MM.1S (cell line): Measurements from ENCODE around the gene INSIG2.

ENCODE experiments used
- DNase-seq: peaks from one replicate; pipeline ENCODE4 v3.0.0-alpha.2; 2015
- H2AFZ ChIP-seq: fragments of 300-600 bp; sonication (generic); 2 replicates; pipeline ENCODE4 v1.6.0; 2016; ENCODE audit warnings: antibody characterized with exemption, low read length
- H3F3A ChIP-seq: fragments of 300-600 bp; sonication (generic); 2 replicates; pipeline ENCODE4 v1.6.1; 2016; ENCODE audit warnings: mild to moderate bottlenecking, antibody characterized with exemption, low read length, moderate library complexity, mixed read lengths; ENCODE audit not compliant: insufficient read depth
- H3K27ac ChIP-seq: fragments of 300-600 bp; sonication (generic); 2 replicates; pipeline ENCODE4 v1.5.1; 2016; ENCODE audit warnings: mild to moderate bottlenecking, low read length
- H3K27me3 ChIP-seq: fragments of 300-600 bp; sonication (generic); replicated peaks from 2 replicates; pipeline ENCODE4 v1.6.0; 2016; ENCODE audit warnings: low read length; ENCODE audit not compliant: insufficient read depth
- H3K36me3 ChIP-seq: fragments of 300-600 bp; sonication (generic); replicated peaks from 2 replicates; pipeline ENCODE4 v1.6.1; 2016; ENCODE audit warnings: mild to moderate bottlenecking, low read length, mixed read lengths; ENCODE audit not compliant: insufficient read depth
- H3K4me1 ChIP-seq: fragments of 300-600 bp; sonication (generic); 2 replicates; pipeline ENCODE4 v1.6.1; 2016; ENCODE audit warnings: low read length, mixed read lengths
- H3K4me2 ChIP-seq: fragments of 300-600 bp; sonication (generic); 2 replicates; pipeline ENCODE4 v1.6.0; 2016; ENCODE audit warnings: low read depth, low read length
- H3K4me3 ChIP-seq: fragments of 300-600 bp; sonication (generic); 2 replicates; pipeline ENCODE4 v1.5.1; 2016; ENCODE audit warnings: low read length, mixed read lengths
- H3K79me2 ChIP-seq: fragments of 300-600 bp; sonication (generic); 2 replicates; pipeline ENCODE4 v1.6.1; 2016; ENCODE audit warnings: mixed run types, low read length, mixed read lengths
- H3K9ac ChIP-seq: fragments of 300-600 bp; sonication (generic); 2 replicates; pipeline ENCODE4 v1.6.1; 2016; ENCODE audit warnings: low read length, mixed read lengths
- H3K9me2 ChIP-seq: fragments of 300-600 bp; sonication (generic); replicated peaks from 2 replicates; pipeline ENCODE4 v1.6.1; 2016; ENCODE audit warnings: mild to moderate bottlenecking, low read length, mixed read lengths; ENCODE audit not compliant: insufficient read depth
- H3K9me3 ChIP-seq: fragments of 300-600 bp; sonication (generic); replicated peaks from 2 replicates; pipeline ENCODE4 v1.6.1; 2016; ENCODE audit warnings: mild to moderate bottlenecking, low read length, mixed read lengths; ENCODE audit not compliant: insufficient read depth
- H4K20me1 ChIP-seq: fragments of 300-600 bp; sonication (generic); 2 replicates; pipeline ENCODE4 v1.6.1; 2016; ENCODE audit warnings: mild to moderate bottlenecking, low read length, moderate library complexity, mixed read lengths; ENCODE audit not compliant: insufficient read depth
- CTCF ChIP-seq: fragments of 300-600 bp; sonication (generic); IDR thresholded peaks from 2 replicates; pipeline ENCODE4 v1.5.1; 2016; ENCODE audit warnings: antibody characterized with exemption, low read length, mixed read lengths
- EZH2 ChIP-seq: fragments of 300-600 bp; sonication (generic); optimal IDR thresholded peaks from 2 replicates; pipeline ENCODE3; 2017; ENCODE audit warnings: low read depth, mild to moderate bottlenecking, antibody characterized with exemption, low read length, mixed read lengths
- EZH2phosphoT487 ChIP-seq: fragments of 300-600 bp; sonication (generic); IDR thresholded peaks from 2 replicates; pipeline ENCODE4 v1.6.1; 2018; ENCODE audit warnings: antibody characterized with exemption, low read length

Gene INSIG2

GRCh38 chr2:118102433-118103082 is 14.3 kb downstream of the INSIG2 start:
- DNase-seq = no peak
- H2AFZ ChIP-seq = no peak overlapping the region
- H3K9me2 ChIP-seq = no peaks in the 10 kb centered on the region
- no peaks in the 10 kb centered on the region for H4K20me1 ChIP-seq
- no peaks in the 10 kb centered on the region for H3K9me3 ChIP-seq
- H3K27me3 ChIP-seq = no peaks in the 10 kb centered on the region
- H3K4me3 ChIP-seq = no peak overlapping the region
- H3K4me2 ChIP-seq = no peak overlapping the region
- 0 out of 2 replicates have a peak, but pooled peaks cover 2% of the 10 kb centered on the region for H3K36me3 ChIP-seq
- peaks cover 11% of the 10 kb centered on the region; the same call in 1 of the 2 replicates for H3K4me1 ChIP-seq
- H3K27ac ChIP-seq = no peak overlapping the region
- no peak overlapping the region for H3K9ac ChIP-seq
- no peaks in the 10 kb centered on the region for H3F3A ChIP-seq
- H3K79me2 ChIP-seq = peaks cover 18% of the 10 kb centered on the region
- no peak for TF ChIP-seq EZH2
- no peak for TF ChIP-seq EZH2phosphoT487
- TF ChIP-seq CTCF = no peak

- H3K9ac ChIP-seq = no peak overlapping the region
Observed at GRCh38 chr2:118103951-118104940, 16.0 kb downstream of the INSIG2 start.

GRCh38 chr2:118105497-118105896 is 17.2 kb downstream of the INSIG2 start:
- H3K4me3 ChIP-seq = no peak overlapping the region
- no peak overlapping the region for H3K9ac ChIP-seq
- DNase-seq = no peak
- H2AFZ ChIP-seq = no peak overlapping the region
- H3K9me2 ChIP-seq = no peaks in the 10 kb centered on the region
- no peaks in the 10 kb centered on the region for H3K79me2 ChIP-seq
- H3K4me1 ChIP-seq = no peaks in the 10 kb centered on the region
- no peaks in the 10 kb centered on the region for H4K20me1 ChIP-seq
- H3K9me3 ChIP-seq = no peaks in the 10 kb centered on the region
- TF ChIP-seq CTCF = no peak
- TF ChIP-seq EZH2 = no peak
- TF ChIP-seq EZH2phosphoT487 = no peak
- H3K4me2 ChIP-seq = no peak overlapping the region
- H3K27me3 ChIP-seq = no peaks in the 10 kb centered on the region
- no peak overlapping the region for H3K27ac ChIP-seq
- peaks cover 8% of the 10 kb centered on the region; the same call in 1 of the 2 replicates for H3K36me3 ChIP-seq
- H3F3A ChIP-seq = no peaks in the 10 kb centered on the region

More at GRCh38 chr2:118103951-118104940, 16.0 kb downstream of the INSIG2 start:
- Histone ChIP-seq H3K4me2 (no peak overlapping the region), H3K9me2 (no peaks in the 10 kb centered on the region), H3K27ac (no peak overlapping the region), H3F3A (no peaks in the 10 kb centered on the region), H3K4me1 (no peaks in the 10 kb centered on the region), H2AFZ (no peak overlapping the region), H3K79me2 (peaks cover 5% of the 10 kb centered on the region; the same call in 1 of the 2 replicates), H3K4me3 (no peak overlapping the region), H3K27me3 (no peaks in the 10 kb centered on the region), H3K9me3 (no peaks in the 10 kb centered on the region), H3K36me3 (peaks cover 8% of the 10 kb centered on the region; the same call in 1 of the 2 replicates), H4K20me1 (no peaks in the 10 kb centered on the region)
- TF ChIP-seq CTCF = no peak
- no peak for DNase-seq
